Measurements from ENCODE around the gene SP140. TPM values are rescaled to one million over a fixed set of nuclear protein-coding genes. Genes with fewer than 3 reads are reported as not detected.

SP140 gene
- polyA plus RNA-seq, 3 donors, result 2.5 to 7.3 (median 5.9) TPM

DNA sequence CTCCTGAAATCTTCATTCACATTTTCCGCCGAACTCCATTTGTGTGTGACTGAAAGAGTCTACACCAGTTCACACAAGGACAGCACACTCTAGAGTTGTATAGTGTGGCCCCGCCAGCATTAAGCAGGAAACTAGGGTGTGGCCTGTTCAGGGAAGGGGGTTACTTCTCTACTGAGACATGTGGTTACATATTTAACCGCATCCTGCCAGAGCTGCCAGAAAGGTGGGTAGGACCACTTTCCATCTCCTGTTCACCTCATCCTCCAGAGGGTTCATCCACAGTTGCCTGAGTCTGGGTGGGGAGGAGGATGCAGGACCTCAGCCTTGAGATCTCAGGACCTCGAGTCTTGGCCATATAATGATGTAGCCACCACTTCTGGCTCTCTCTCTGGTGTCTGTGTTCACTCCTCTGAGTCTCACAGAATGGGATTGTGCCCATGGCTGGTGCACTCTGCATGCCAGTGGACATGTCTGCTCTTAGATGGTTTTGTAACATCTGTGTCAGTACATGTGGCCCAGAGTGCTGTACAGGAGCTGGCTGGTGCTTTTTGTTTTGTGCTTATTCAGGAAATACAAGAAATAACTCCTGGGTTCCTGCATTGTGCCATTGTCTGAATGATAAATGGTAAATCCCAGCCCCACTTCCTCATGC, 93.8 kb downstream of the SP140 start:
- peaks cover 0 to 5% (median 2%) of the 10 kb centered on the region in 3 donors for H3K27me3 Mint-ChIP-seq (ENCODE audit: low read depth in 3 of 3)
- TF ChIP-seq, protein P1, sequence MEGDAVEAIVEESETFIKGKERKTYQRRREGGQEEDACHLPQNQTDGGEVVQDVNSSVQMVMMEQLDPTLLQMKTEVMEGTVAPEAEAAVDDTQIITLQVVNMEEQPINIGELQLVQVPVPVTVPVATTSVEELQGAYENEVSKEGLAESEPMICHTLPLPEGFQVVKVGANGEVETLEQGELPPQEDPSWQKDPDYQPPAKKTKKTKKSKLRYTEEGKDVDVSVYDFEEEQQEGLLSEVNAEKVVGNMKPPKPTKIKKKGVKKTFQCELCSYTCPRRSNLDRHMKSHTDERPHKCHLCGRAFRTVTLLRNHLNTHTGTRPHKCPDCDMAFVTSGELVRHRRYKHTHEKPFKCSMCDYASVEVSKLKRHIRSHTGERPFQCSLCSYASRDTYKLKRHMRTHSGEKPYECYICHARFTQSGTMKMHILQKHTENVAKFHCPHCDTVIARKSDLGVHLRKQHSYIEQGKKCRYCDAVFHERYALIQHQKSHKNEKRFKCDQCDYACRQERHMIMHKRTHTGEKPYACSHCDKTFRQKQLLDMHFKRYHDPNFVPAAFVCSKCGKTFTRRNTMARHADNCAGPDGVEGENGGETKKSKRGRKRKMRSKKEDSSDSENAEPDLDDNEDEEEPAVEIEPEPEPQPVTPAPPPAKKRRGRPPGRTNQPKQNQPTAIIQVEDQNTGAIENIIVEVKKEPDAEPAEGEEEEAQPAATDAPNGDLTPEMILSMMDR (IDR thresholded peaks at IDR 0.05), result no peak
- Histone ChIP-seq H3K4me3 (replicated peaks in 1 of 3; ENCODE audit: low read depth in 2 of 3, low read length in 3 of 3) (peak overlapping the region in 1 of 3 experiments; percentile 20), H3K79me2 (ENCODE audit: insufficient read depth, low read length) (no peaks in the 10 kb centered on the region), H3K9ac (ENCODE audit: insufficient read depth, low read length, poor library complexity, severe bottlenecking) (no peak overlapping the region), H2AFZ (ENCODE audit: insufficient read depth, low read depth, low read length, poor library complexity, severe bottlenecking) (no peak overlapping the region), H3K27ac (ENCODE audit: low read depth in 1 of 2, low read length in 2 of 2) (peak overlapping the region; percentile 2 to 72), H3K9me3 (replicated peaks in 1 of 2; ENCODE audit: control insufficient read depth in 1 of 2, insufficient read depth in 1 of 2, low read length in 2 of 2) (peaks cover 0 to 10% of the 10 kb centered on the region in 2 donors), H3K27me3 (ENCODE audit: control insufficient read depth in 2 of 2, insufficient read depth in 2 of 2, low read length in 2 of 2) (no peaks in the 10 kb centered on the region), H3K36me3 (replicated peaks in 1 of 2; ENCODE audit: control insufficient read depth in 1 of 2, insufficient read depth in 2 of 2, low read length in 2 of 2) (no peaks in the 10 kb centered on the region), H3K4me2 (replicated peaks; ENCODE audit: extremely low read depth, low read length, poor library complexity, severe bottlenecking) (peak overlapping the region; percentile 33), H4K20me1 (ENCODE audit: insufficient read depth, low read length) (no peaks in the 10 kb centered on the region), H3K4me1 (ENCODE audit: control insufficient read depth in 1 of 2, insufficient read depth in 2 of 2, low read length in 2 of 2) (peaks cover 22 to 35% of the 10 kb centered on the region in 2 donors)
- 0% methylated on average over 1 of the region's 5 CpGs for WGBS (ENCODE audit: insufficient coverage)
- peak in 1 of 3 donors; percentile 27 for DNase-seq
- peak overlapping the region in 6 of 7 donors; percentile 1 to 72 (median 62) for H3K27ac Mint-ChIP-seq
- H3K4me1 Mint-ChIP-seq, result peaks cover 36% of the 10 kb centered on the region
- peaks cover 6 to 20% (median 11%) of the 10 kb centered on the region in 7 donors for H3K9me3 Mint-ChIP-seq
- intact Hi-C loops (cut with micrococcal nuclease), result no loop called here
- H3K4me3 Mint-ChIP-seq, result peak overlapping the region in 1 of 2 donors; percentile 72
- H3K36me3 Mint-ChIP-seq, result peaks cover 0 to 3% of the 10 kb centered on the region in 2 donors

DNA sequence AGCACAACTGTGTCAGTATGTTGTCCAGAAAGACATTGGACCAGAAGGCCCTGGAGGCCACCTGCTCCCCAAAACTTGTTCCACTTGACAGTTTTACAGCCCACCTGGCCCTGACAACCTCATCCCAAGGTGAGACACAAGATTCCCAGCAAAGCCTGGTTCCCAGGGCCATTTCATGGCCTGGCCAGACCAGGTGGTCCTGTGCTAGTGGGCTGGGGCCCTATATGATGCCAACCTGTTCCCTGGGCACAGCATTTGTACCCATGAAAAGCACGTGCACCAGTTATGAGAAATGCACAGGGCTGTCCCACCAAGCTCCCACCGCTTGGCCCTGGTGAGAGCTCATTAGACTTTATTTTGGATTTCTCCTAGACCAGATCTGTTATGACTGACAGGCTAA, 95.5 kb downstream of the SP140 start:
- Histone ChIP-seq H3K27ac (ENCODE audit: low read depth in 1 of 2, low read length in 2 of 2) (no peak overlapping the region), H2AFZ (ENCODE audit: insufficient read depth, low read depth, low read length, poor library complexity, severe bottlenecking) (no peak overlapping the region), H3K36me3 (replicated peaks in 1 of 2; ENCODE audit: control insufficient read depth in 1 of 2, insufficient read depth in 2 of 2, low read length in 2 of 2) (no peaks in the 10 kb centered on the region), H3K4me2 (replicated peaks; ENCODE audit: extremely low read depth, low read length, poor library complexity, severe bottlenecking) (no peak overlapping the region), H3K9ac (ENCODE audit: insufficient read depth, low read length, poor library complexity, severe bottlenecking) (no peak overlapping the region), H4K20me1 (ENCODE audit: insufficient read depth, low read length) (no peaks in the 10 kb centered on the region), H3K9me3 (replicated peaks in 1 of 2; ENCODE audit: control insufficient read depth in 1 of 2, insufficient read depth in 1 of 2, low read length in 2 of 2) (peaks cover 0 to 10% of the 10 kb centered on the region in 2 donors), H3K4me1 (ENCODE audit: control insufficient read depth in 1 of 2, insufficient read depth in 2 of 2, low read length in 2 of 2) (peaks cover 22 to 46% of the 10 kb centered on the region in 2 donors), H3K27me3 (ENCODE audit: control insufficient read depth in 2 of 2, insufficient read depth in 2 of 2, low read length in 2 of 2) (no peaks in the 10 kb centered on the region), H3K79me2 (ENCODE audit: insufficient read depth, low read length) (peaks cover 4% of the 10 kb centered on the region), H3K4me3 (replicated peaks in 1 of 3; ENCODE audit: low read depth in 2 of 3, low read length in 3 of 3) (no peak overlapping the region)
- TF ChIP-seq, protein P1 (IDR thresholded peaks at IDR 0.05), result no peak
- Mint-ChIP-seq H3K4me1 (peaks cover 44% of the 10 kb centered on the region), H3K27me3 (ENCODE audit: low read depth in 3 of 3) (peaks cover 0 to 5% (median 2%) of the 10 kb centered on the region in 3 donors), H3K27ac (no peak overlapping the region), H3K4me3 (no peak overlapping the region), H3K9me3 (peaks cover 6 to 20% (median 11%) of the 10 kb centered on the region in 7 donors), H3K36me3 (peaks cover 0 to 2% of the 10 kb centered on the region in 2 donors)
- WGBS (ENCODE audit: insufficient coverage), result 100% methylated on average over 2 of the region's 2 CpGs
- no peak for DNase-seq
- intact Hi-C loops (cut with micrococcal nuclease), result loop anchor here in 1 of 2 donors (10.0 kb wide), 1 partner anchor 396 kb away; the partner anchor contains the start of genes FBXO36 and TRIP12
